Pancreas (tissue), 10 donors: Measurements from ENCODE around the gene AFAP1L1. TPM values are rescaled to one million over a fixed set of nuclear protein-coding genes. Genes with fewer than 3 reads are reported as not detected.

Experiments
- ATAC-seq, 4 donors: fragments of 200-7000 bp; cut with Tn5 transposase; one replicate each; pipeline versions ENCODE4 v1.8.0 to v1.9.1; 2020; ENCODE audit warnings: mild to moderate bottlenecking in 4 of 4, moderate library complexity in 4 of 4
- DNase-seq, 6 donors: peaks; one replicate each; pipeline ENCODE4 v3.0.0-alpha.2; 2020
- FAIRE-seq: peaks from 2 replicates; lab custom pipeline; 2012; peaks lifted over from hg19 to GRCh38; lab: Jason Lieb, UNC
- H3K27ac ChIP-seq, 4 donors: fragments of 200-600 bp; sonication (generic); 1 replicate in 3 of 4; 2 replicates in 1 of 4; pipeline versions ENCODE4 v1.5.0 to v1.8.0; 2020
- H3K27me3 ChIP-seq, 4 donors: fragments of 200-600 bp; one replicate each; pipeline ENCODE4 v1.8.0; 2021
- H3K36me3 ChIP-seq, 3 donors: fragments of 200-600 bp; sonication (generic) in 1 of 3; one replicate each; pipeline versions ENCODE4 v1.5.0 to v1.8.0; 2020 to 2021
- H3K4me1 ChIP-seq, 3 donors: fragments of 200-600 bp; one replicate each; pipeline ENCODE4 v1.8.0; 2021
- H3K4me3 ChIP-seq, 4 donors: fragments of 200-600 bp; sonication (generic) in 2 of 4; one replicate each; pipeline versions ENCODE4 v1.5.0 to v1.8.0; 2020 to 2021
- H3K9me3 ChIP-seq, 4 donors: fragments of 200-600 bp; one replicate each; pipeline ENCODE4 v1.8.0; 2021
- CTCF ChIP-seq, 4 donors: fragments of 200-600 bp; sonication (generic) in 3 of 4; IDR thresholded peaks; one replicate each; pipeline versions ENCODE4 v1.5.0 to v1.8.0; 2021; ENCODE audit warnings: antibody characterized with exemption in 4 of 4
- WGBS, 2 donors: extraction: QIAGEN DNeasy Blood & Tissue Kit; methylation state at CpG; one replicate each; pipeline ENCODE4 v1.1.7; 2013; 5-methylcytosine and 5-hydroxymethylcytosine counted together
- intact Hi-C, 3 donors: fragments of 100-400 bp; cut with DNase I; formaldehyde crosslinking; loops; one replicate each; pipeline versions ENCODE4 v1.11.1 to v1.14.2; 2022
- polyA plus RNA-seq, 2 donors: library from polyadenylated mRNA; stranded (reverse); fragments of 200-250 nt; gene quantifications; one replicate each; pipeline ENCODE4 v1.2.3, GENCODE V29; 2013
- total RNA-seq, 6 donors: library from RNA; stranded (reverse); fragmentation: NEBNext Ultra II Directional in 4 of 6; extraction: Animal tissue kit (Norgen Biotek cat#: 25700) in 4 of 6; gene quantifications; one replicate each; pipeline versions ENCODE4 v1.2.1 to v1.2.4, GENCODE V29; 2021 to 2023
- donor health status: healthy with polysubstance abuse.
- donor health status: DM: no; HTN: no; CAD: no; lungs with moderate emphysema.
- donor health status: DM: no; HTN: no; CAD: no.
- donor health status: control.
- donor health status: control.
- donor health status: Bipolar disorder and iron deficiency.
- donor health status: DM: yes; HTN: yes; CAD: no.
- donor health status: DM: no; HTN: no; CAD: no.
- donor health status: DM: no; HTN: no; CAD: no.
- donor health status: DM: yes; HTN: yes; CAD: no.

The AFAP1L1 gene
- total and polyA plus RNA-seq, 8 donors: 0.54 to 2.4 (median 1.2) TPM

- Histone ChIP-seq H3K9me3 (no peaks in the 10 kb centered on the region), H3K27ac (no peak overlapping the region), H3K27me3 (no peaks in the 10 kb centered on the region), H3K4me3 (no peak overlapping the region), H3K36me3 (no peaks in the 10 kb centered on the region), H3K4me1 (peaks cover 0 to 3% (median 0%) of the 10 kb centered on the region in 3 donors)
- no peak for DNase-seq
- no peak for FAIRE-seq
- ATAC-seq: no peak
- 68 to 98% methylated on average over 1 of the region's 1 CpG for WGBS, 2 donors
- intact Hi-C loops: loop anchor here in 1 of 3 donors (5.0 kb wide), 1 partner anchor 49 kb away; no protein-coding TSS in a partner anchor
- TF ChIP-seq CTCF (IDR thresholded peaks at IDR 0.05): no peak
These were observed 94.6 kb downstream of the AFAP1L1 start for GRCh38 chr5:149366169-149366729.

- TF ChIP-seq CTCF (IDR thresholded peaks at IDR 0.05): peak; percentile 46 to 66 (median 63)
- FAIRE-seq (no peak), DNase-seq (peak in 4 of 6 donors; percentile 37 to 60 (median 44)), ATAC-seq (peak; percentile 56 to 74 (median 74))
- Histone ChIP-seq H3K27me3 (no peaks in the 10 kb centered on the region), H3K9me3 (no peaks in the 10 kb centered on the region), H3K36me3 (no peaks in the 10 kb centered on the region), H3K27ac (no peak overlapping the region), H3K4me3 (no peak overlapping the region), H3K4me1 (peaks cover 0 to 3% (median 0%) of the 10 kb centered on the region in 3 donors)
- intact Hi-C loops: loop anchor here in 1 of 3 donors (5.0 kb wide), 1 partner anchor 50 kb away; no protein-coding TSS in a partner anchor
- 32 to 37% methylated on average over 14 of the region's 14 CpGs for WGBS, 2 donors
These were observed 95.8 kb downstream of the AFAP1L1 start for GRCh38 chr5:149367249-149367971.

- no peaks in the 10 kb centered on the region for H3K27me3 ChIP-seq
- no peak for FAIRE-seq
- peaks cover 0 to 3% (median 0%) of the 10 kb centered on the region in 3 donors for H3K4me1 ChIP-seq
- 72 to 79% methylated on average over 22 of the region's 22 CpGs for WGBS, 2 donors
- no peak overlapping the region for H3K4me3 ChIP-seq
- intact Hi-C loops: loop anchor here in 1 of 3 donors (5.0 kb wide), 1 partner anchor 51 kb away; no protein-coding TSS in a partner anchor
- no peaks in the 10 kb centered on the region for H3K36me3 ChIP-seq
- ATAC-seq: no peak
- no peak for TF ChIP-seq CTCF (IDR thresholded peaks at IDR 0.05)
- DNase-seq: no peak
- no peaks in the 10 kb centered on the region for H3K9me3 ChIP-seq
- H3K27ac ChIP-seq: no peak overlapping the region
These were observed 96.5 kb downstream of the AFAP1L1 start for GRCh38 chr5:149367972-149368645.

GRCh38 chr5:149370878-149371277 is 99.2 kb downstream of the AFAP1L1 start:
- DNase-seq: peak in 2 of 6 donors; percentile 38 to 61

More at GRCh38 chr5:149370878-149371277, 99.2 kb downstream of the AFAP1L1 start:
- H3K4me1 ChIP-seq: peaks cover 0 to 3% (median 0%) of the 10 kb centered on the region in 3 donors
- no peaks in the 10 kb centered on the region for H3K9me3 ChIP-seq
- FAIRE-seq: no peak
- H3K4me3 ChIP-seq: no peak overlapping the region
- H3K36me3 ChIP-seq: no peaks in the 10 kb centered on the region
- H3K27me3 ChIP-seq: no peaks in the 10 kb centered on the region
- 70 to 77% methylated on average over 2 of the region's 2 CpGs for WGBS, 2 donors
- intact Hi-C loops: no loop called here
- peak; percentile 40 to 61 (median 48) for ATAC-seq
- H3K27ac ChIP-seq: no peak overlapping the region
- TF ChIP-seq CTCF (IDR thresholded peaks at IDR 0.05): no peak
